Activated CD4-positive, alpha-beta memory T cell treated with anti-CD3 and anti-CD28 coated beads, Interleukin-2, amount 10 ng/mL, durations not matched to agents 7 days and 5 days (primary cell): ENCODE measurements around the gene CFAP99. TPM values are rescaled to one million over a fixed set of nuclear protein-coding genes. Genes with fewer than 3 reads are reported as not detected.
A peak's percentile ranks its signal among the peaks of the same experiment; 100 is the strongest.
"Not testable (repeated sequence)": the region's sequence is repeated elsewhere in the genome, so short reads cannot be mapped to it uniquely, and the experiment has no call there.

ENCODE experiments used
- CTCF ChIA-PET: fragments of 350-600 bp; sonication (Branson Sonifier 250); formaldehyde crosslinking; loops from one replicate; lab custom pipeline; 2021; ENCODE audit warnings: antibody characterized with exemption, inconsistent platforms; lab: Charles Lee
- POLR2A ChIA-PET: fragments of 350-600 bp; sonication (Branson Sonifier 250); formaldehyde crosslinking; loops from one replicate; lab custom pipeline; 2021; ENCODE audit warnings: antibody characterized with exemption; lab: Charles Lee
- DNase-seq: peaks from one replicate; pipeline ENCODE4 v3.0.0-alpha.2; 2020
- H3K27ac Mint-ChIP-seq: one replicate; pipeline ENCODE4 v1.8.0; 2021; ENCODE audit warnings: mild to moderate bottlenecking, mixed read lengths
- H3K27me3 Mint-ChIP-seq: one replicate; pipeline ENCODE4 v1.8.0; 2021; ENCODE audit warnings: mixed read lengths
- H3K36me3 Mint-ChIP-seq: one replicate; pipeline ENCODE4 v1.8.0; 2021; ENCODE audit warnings: low read depth, mixed read lengths
- H3K4me1 Mint-ChIP-seq: one replicate; pipeline ENCODE4 v1.8.0; 2021; ENCODE audit warnings: mixed read lengths
- H3K4me3 Mint-ChIP-seq: one replicate; pipeline ENCODE4 v1.8.0; 2021; ENCODE audit warnings: mild to moderate bottlenecking, mixed read lengths
- H3K9me3 Mint-ChIP-seq: one replicate; pipeline ENCODE4 v1.8.0; 2021; ENCODE audit warnings: mixed read lengths
- total RNA-seq, 2 experiments: library from RNA; stranded (reverse); gene quantifications; one replicate each; pipeline ENCODE4 v1.2.3, GENCODE V29; 2021

The CFAP99 gene
- under 1 TPM; 0.08 TPM for total RNA-seq

GRCh38 chr4:2418650-2419571 lies at the start of gene CFAP99:
Gene CFAP99 (plus strand): TSS chr4:2418955.
- Mint-ChIP-seq H3K27me3 (peaks cover 32% of the 10 kb centered on the region), H3K36me3 (no peaks in the 10 kb centered on the region), H3K4me3 (peak within 1 kb of the TSS; percentile 92), H3K27ac (peak within 1 kb of the TSS; percentile 75), H3K4me1 (peaks cover 40% of the 10 kb centered on the region), H3K9me3 (no peaks in the 10 kb centered on the region)
- POLR2A ChIA-PET: interaction anchor here (0.8 to 2.0 kb wide), 11 partner anchors 12 to 394 kb away, joined by 3 to 21 read pairs (median 4); partner anchors contain the start of genes HAUS3, MXD4, POLN and RNF4
- DNase-seq: peak; percentile 99
- CTCF ChIA-PET: interaction anchor here (0.5 to 4.1 kb wide), 16 partner anchors 9 to 201 kb away, joined by 3 to 15 read pairs (median 4); partner anchors contain the start of genes HAUS3, MXD4, POLN and RNF4

- Mint-ChIP-seq H3K9me3 (peaks cover 12% of the 10 kb centered on the region), H3K27me3 (no peaks in the 10 kb centered on the region), H3K27ac (no peak overlapping the region), H3K36me3 (peaks cover 41% of the 10 kb centered on the region), H3K4me3 (no peak overlapping the region), H3K4me1 (no peaks in the 10 kb centered on the region)
- ChIA-PET CTCF (no interaction called here), POLR2A (no interaction called here)
- no peak for DNase-seq
Measured at GRCh38 chr4:2370597-2371320, 48.0 kb upstream of the CFAP99 start.

- ChIA-PET CTCF (no interaction called here), POLR2A (no interaction called here)
- Mint-ChIP-seq H3K27me3 (no peaks in the 10 kb centered on the region), H3K27ac (no peak overlapping the region), H3K9me3 (peaks cover 12% of the 10 kb centered on the region), H3K36me3 (peaks cover 41% of the 10 kb centered on the region), H3K4me1 (no peaks in the 10 kb centered on the region), H3K4me3 (no peak overlapping the region)
- no peak for DNase-seq
Measured at GRCh38 chr4:2371765-2372487, 46.8 kb upstream of the CFAP99 start.

GRCh38 chr4:2372488-2373030 lies 46.2 kb upstream of the CFAP99 start:
- Mint-ChIP-seq H3K9me3 (peaks cover 16% of the 10 kb centered on the region), H3K4me1 (no peaks in the 10 kb centered on the region), H3K4me3 (no peak overlapping the region), H3K27me3 (no peaks in the 10 kb centered on the region), H3K36me3 (peaks cover 46% of the 10 kb centered on the region), H3K27ac (no peak overlapping the region)
- CTCF ChIA-PET: no interaction called here
- POLR2A ChIA-PET: no interaction called here
- no peak for DNase-seq

GRCh38 chr4:2373532-2373931 lies 45.2 kb upstream of the CFAP99 start:
- ChIA-PET POLR2A (no interaction called here), CTCF (interaction anchor here (1.0 kb wide), 1 partner anchor 153 kb away, joined by 4 read pairs; no protein-coding TSS in a partner anchor)
- no peak for DNase-seq
- peaks cover 19% of the 10 kb centered on the region for H3K9me3 Mint-ChIP-seq
- peaks cover 1% of the 10 kb centered on the region for H3K4me1 Mint-ChIP-seq
- no peak overlapping the region for H3K4me3 Mint-ChIP-seq
- no peak overlapping the region for H3K27ac Mint-ChIP-seq
- H3K36me3 Mint-ChIP-seq: peaks cover 52% of the 10 kb centered on the region
- H3K27me3 Mint-ChIP-seq: no peaks in the 10 kb centered on the region

- Mint-ChIP-seq H3K9me3 (peaks cover 14% of the 10 kb centered on the region), H3K27ac (no peak overlapping the region), H3K4me3 (no peak overlapping the region), H3K36me3 (peaks cover 40% of the 10 kb centered on the region), H3K27me3 (no peaks in the 10 kb centered on the region), H3K4me1 (peaks cover 1% of the 10 kb centered on the region)
- ChIA-PET POLR2A (no interaction called here), CTCF (no interaction called here)
- no peak for DNase-seq
Measured at GRCh38 chr4:2375427-2375826, 43.3 kb upstream of the CFAP99 start.

GRCh38 chr4:2377241-2377640 lies 41.5 kb upstream of the CFAP99 start:
- Mint-ChIP-seq H3K27me3 (no peaks in the 10 kb centered on the region), H3K4me1 (peaks cover 1% of the 10 kb centered on the region), H3K27ac (no peak overlapping the region), H3K9me3 (peaks cover 14% of the 10 kb centered on the region), H3K4me3 (no peak overlapping the region), H3K36me3 (peaks cover 35% of the 10 kb centered on the region)
- no peak for DNase-seq
- ChIA-PET CTCF (no interaction called here), POLR2A (no interaction called here)

GRCh38 chr4:2378401-2378800 lies 40.4 kb upstream of the CFAP99 start:
- DNase-seq: no peak
- peaks cover 3% of the 10 kb centered on the region for H3K4me1 Mint-ChIP-seq
- H3K27ac Mint-ChIP-seq: no peak overlapping the region
- ChIA-PET POLR2A (no interaction called here), CTCF (no interaction called here)
- H3K36me3 Mint-ChIP-seq: peaks cover 40% of the 10 kb centered on the region
- H3K27me3 Mint-ChIP-seq: no peaks in the 10 kb centered on the region
- H3K4me3 Mint-ChIP-seq: no peak overlapping the region
- peaks cover 14% of the 10 kb centered on the region for H3K9me3 Mint-ChIP-seq

- no peaks in the 10 kb centered on the region for H3K27me3 Mint-ChIP-seq
- H3K36me3 Mint-ChIP-seq: peaks cover 35% of the 10 kb centered on the region
- H3K4me1 Mint-ChIP-seq: peaks cover 5% of the 10 kb centered on the region
- DNase-seq: no peak
- no peak overlapping the region for H3K4me3 Mint-ChIP-seq
- ChIA-PET CTCF (no interaction called here), POLR2A (no interaction called here)
- no peak overlapping the region for H3K27ac Mint-ChIP-seq
- H3K9me3 Mint-ChIP-seq: peaks cover 12% of the 10 kb centered on the region
Measured at GRCh38 chr4:2378898-2379297, 39.9 kb upstream of the CFAP99 start.

- H3K4me3 Mint-ChIP-seq, DNase-seq, H3K4me1 Mint-ChIP-seq, H3K9me3 Mint-ChIP-seq, H3K27me3 Mint-ChIP-seq, H3K27ac Mint-ChIP-seq, CTCF ChIA-PET: not testable (repeated sequence)
- peaks cover 24% of the 10 kb centered on the region for H3K36me3 Mint-ChIP-seq
- POLR2A ChIA-PET: interaction anchor here (0.7 kb wide), 1 partner anchor 75 kb away, joined by 3 read pairs; no protein-coding TSS in a partner anchor
Measured at GRCh38 chr4:2380589-2380988, 38.2 kb upstream of the CFAP99 start.

- H3K36me3 Mint-ChIP-seq: peaks cover 16% of the 10 kb centered on the region
- H3K9me3 Mint-ChIP-seq, H3K27ac Mint-ChIP-seq, CTCF ChIA-PET, POLR2A ChIA-PET, H3K27me3 Mint-ChIP-seq, H3K4me3 Mint-ChIP-seq, DNase-seq, H3K4me1 Mint-ChIP-seq: not testable (repeated sequence)
Measured at GRCh38 chr4:2382769-2383202, 36.0 kb upstream of the CFAP99 start.

- DNase-seq, H3K4me3 Mint-ChIP-seq, CTCF ChIA-PET, H3K27me3 Mint-ChIP-seq, H3K27ac Mint-ChIP-seq, POLR2A ChIA-PET, H3K4me1 Mint-ChIP-seq, H3K9me3 Mint-ChIP-seq: not testable (repeated sequence)
- H3K36me3 Mint-ChIP-seq: peaks cover 15% of the 10 kb centered on the region
Measured at GRCh38 chr4:2383220-2383631, 35.5 kb upstream of the CFAP99 start.
